Activated CD4-positive, alpha-beta T cell treated with anti-CD3 and anti-CD28 coated beads, Interleukin-10, Interleukin-2, amounts not matched to agents 100 ng/mL and 50 ng/mL, durations not matched to agents 16 hours and 8 hours (primary cell): ENCODE data around the gene MCRIP2.

ENCODE experiments used
- DNase-seq: peaks from one replicate; pipeline ENCODE4 v3.0.0-alpha.2; 2020

MCRIP2 gene

GRCh38 chr16:633336-634050 is 8.1 kb upstream of the MCRIP2 start:
- DNase-seq: no peak

GRCh38 chr16:634051-634670 is 7.5 kb upstream of the MCRIP2 start:
- DNase-seq: no peak

- DNase-seq: no peak
Observed at GRCh38 chr16:634996-635395, 6.6 kb upstream of the MCRIP2 start.

GRCh38 chr16:635573-636205 is 5.9 kb upstream of the MCRIP2 start:
- peak; percentile 26 for DNase-seq

- peak; percentile 97 for DNase-seq
Observed at GRCh38 chr16:636206-637080, 5.2 kb upstream of the MCRIP2 start, which contains the start of gene METTL26. TSS of gene METTL26 (minus strand) at chr16:636305. CDS start at chr16:636290, 15 bp downstream.

GRCh38 chr16:637081-638018 is 4.3 kb upstream of the MCRIP2 start:
- DNase-seq: peak; percentile 94

GRCh38 chr16:638034-638543 is 3.5 kb upstream of the MCRIP2 start:
- DNase-seq: no peak

- DNase-seq: no peak
Observed at GRCh38 chr16:638836-639235, 2.8 kb upstream of the MCRIP2 start.

- DNase-seq: no peak
Observed at GRCh38 chr16:640614-641013, 1.0 kb upstream of the MCRIP2 start.

GRCh38 chr16:642189-643049 is 791 bp downstream of the MCRIP2 start:
- DNase-seq: peak; percentile 58

GRCh38 chr16:643050-643368 is 1.4 kb downstream of the MCRIP2 start:
- DNase-seq: no peak

- no peak for DNase-seq
Observed at GRCh38 chr16:644556-644955, 2.9 kb downstream of the MCRIP2 start.

GRCh38 chr16:645852-646678 is 4.4 kb downstream of the MCRIP2 start:
- DNase-seq: no peak

- DNase-seq: no peak
Observed at GRCh38 chr16:646679-647172, 5.1 kb downstream of the MCRIP2 start.

- no peak for DNase-seq
Observed at GRCh38 chr16:647173-647902, 5.7 kb downstream of the MCRIP2 start.

- peak; percentile 74 for DNase-seq
Observed at GRCh38 chr16:648071-648780, 6.6 kb downstream of the MCRIP2 start.

- DNase-seq: peak; percentile 97
Observed at GRCh38 chr16:648781-649589, 7.4 kb downstream of the MCRIP2 start, which contains the start of gene WDR90. TSS of gene WDR90 (plus strand) at chr16:649365. CDS start at chr16:649417, 52 bp downstream.
